Raji (cell line): ENCODE measurements around the gene NYAP2.

Experiments used
- POLR2A ChIP-seq: IDR thresholded peaks from 2 replicates; pipeline ENCODE4 v1.6.1; 2011; ENCODE audit warnings: low read depth, low read length, control low read depth; ENCODE audit not compliant: insufficient read depth

The NYAP2 gene

GRCh38 chr2:225556461-225556860 is 157.0 kb downstream of the NYAP2 start:
- no peak for TF ChIP-seq POLR2A

DNA sequence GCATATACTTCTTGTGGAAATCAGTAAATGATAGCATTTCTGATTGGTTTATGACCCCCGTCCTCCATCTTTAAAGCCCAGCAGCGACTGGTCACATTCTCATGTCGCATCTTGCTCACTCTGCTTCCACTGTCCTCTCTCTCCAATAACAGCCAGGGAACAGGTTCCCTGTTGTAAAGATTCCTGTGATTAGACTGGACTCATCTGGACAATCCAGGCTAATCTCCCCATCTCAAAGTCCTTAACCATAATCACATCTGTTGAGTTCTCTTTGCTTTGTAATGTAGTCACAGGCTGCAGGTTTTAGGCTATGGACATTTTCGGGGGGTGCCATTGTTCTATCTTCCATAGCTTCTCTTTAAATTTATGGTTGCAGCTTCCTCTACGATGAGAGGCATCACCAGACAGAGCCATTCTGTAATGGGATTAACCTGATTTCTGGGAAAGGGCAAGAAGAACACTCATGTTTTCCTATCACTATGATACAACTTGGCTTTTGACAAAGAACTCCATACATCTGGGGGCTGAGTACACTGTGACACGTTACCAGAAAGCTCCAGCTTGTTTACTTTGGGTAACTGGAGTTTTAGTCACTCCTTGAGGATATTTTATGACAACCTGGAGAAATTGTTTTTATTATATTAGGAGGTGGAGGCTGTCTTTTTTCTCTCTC is 159.0 kb downstream of the NYAP2 start:
- TF ChIP-seq POLR2A, result no peak

DNA sequence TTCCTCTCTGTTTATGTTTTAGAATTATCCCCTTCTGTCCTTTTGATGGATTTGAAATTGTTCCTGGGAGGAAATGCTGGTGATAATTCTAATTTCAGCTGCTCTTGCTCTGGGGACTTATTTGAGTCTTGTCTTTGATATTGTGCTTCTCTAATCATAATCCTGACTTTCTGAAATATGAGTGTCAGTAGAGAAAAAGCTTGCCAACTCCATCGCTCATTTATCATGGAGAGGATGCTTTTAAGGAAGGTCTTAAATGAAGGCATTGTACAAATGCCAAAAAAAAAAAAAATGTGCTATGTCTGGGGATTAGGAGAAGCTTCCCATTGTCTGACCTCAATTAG is 159.5 kb downstream of the NYAP2 start:
- TF ChIP-seq POLR2A, result no peak

GRCh38 chr2:225566798-225567197 is 167.3 kb downstream of the NYAP2 start:
- no peak for TF ChIP-seq POLR2A

- no peak for TF ChIP-seq POLR2A
These were observed 170.5 kb downstream of the NYAP2 start for GRCh38 chr2:225569995-225570394.

DNA sequence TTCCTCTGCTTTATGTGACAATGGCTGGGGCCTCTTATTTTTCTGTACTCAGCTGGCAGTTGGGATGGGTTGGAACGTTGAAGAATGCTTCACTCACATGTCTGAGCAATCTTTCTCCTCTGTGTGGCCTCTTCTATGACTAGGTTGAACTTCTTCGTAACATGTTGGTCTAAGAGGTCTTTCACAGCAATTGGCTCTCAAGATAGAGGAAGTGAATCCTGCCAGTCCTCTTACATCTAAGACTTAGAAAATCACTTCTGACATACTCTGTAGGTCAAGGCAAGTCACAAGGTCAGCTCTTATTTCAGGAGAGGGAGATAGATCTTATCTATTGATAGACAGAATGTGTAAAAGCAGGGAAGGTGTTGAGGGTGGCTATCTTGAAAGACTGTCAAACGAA is 174.1 kb downstream of the NYAP2 start:
- TF ChIP-seq POLR2A, result no peak

DNA sequence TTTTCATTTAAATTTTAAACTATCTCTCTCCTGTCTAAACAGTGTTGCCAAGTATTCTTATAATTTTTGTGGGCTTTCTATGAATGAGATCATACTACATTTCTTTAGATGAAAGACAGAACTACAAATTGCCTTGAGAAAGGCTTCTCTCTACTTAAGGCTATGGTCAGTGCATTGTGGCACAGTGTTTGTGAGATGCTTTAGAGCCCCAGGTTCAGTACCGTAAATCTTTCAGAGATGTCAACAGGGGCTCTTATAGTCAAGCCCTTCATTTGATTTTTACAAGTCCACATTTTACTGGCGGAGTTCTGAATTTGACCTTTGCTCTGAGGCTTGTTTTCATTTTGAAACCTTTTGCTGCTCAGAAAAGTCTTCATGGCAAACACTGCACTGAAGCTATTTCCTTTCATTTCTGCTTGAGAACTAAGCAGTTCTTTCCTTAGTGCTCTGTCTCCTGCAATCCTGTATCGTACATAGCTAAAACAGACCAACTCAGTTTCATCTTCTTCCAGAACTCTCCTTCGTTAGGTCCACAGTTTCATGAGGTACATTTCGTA is 175.2 kb downstream of the NYAP2 start:
- no peak for TF ChIP-seq POLR2A

- no peak for TF ChIP-seq POLR2A
These were observed 181.6 kb downstream of the NYAP2 start for GRCh38 chr2:225581135-225581534.

DNA sequence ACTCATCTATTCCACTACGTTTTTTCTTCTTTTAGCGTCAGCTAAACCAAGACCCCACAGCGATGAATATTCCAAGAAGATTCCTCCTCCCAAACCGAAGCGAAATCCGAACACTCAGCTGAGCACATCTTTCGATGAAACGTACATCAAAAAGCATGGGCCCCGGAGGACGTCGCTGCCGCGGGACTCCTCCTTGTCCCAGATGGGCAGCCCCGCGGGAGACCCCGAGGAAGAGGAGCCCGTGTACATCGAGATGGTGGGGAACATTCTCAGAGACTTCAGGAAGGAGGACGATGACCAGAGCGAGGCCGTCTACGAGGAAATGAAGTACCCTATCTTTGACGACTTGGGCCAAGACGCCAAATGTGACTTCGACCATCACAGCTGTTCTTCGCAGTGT is 182.4 kb downstream of the NYAP2 start:
- no peak for TF ChIP-seq POLR2A

GRCh38 chr2:225582355-225583116 is 183.0 kb downstream of the NYAP2 start:
- TF ChIP-seq POLR2A, result no peak

DNA sequence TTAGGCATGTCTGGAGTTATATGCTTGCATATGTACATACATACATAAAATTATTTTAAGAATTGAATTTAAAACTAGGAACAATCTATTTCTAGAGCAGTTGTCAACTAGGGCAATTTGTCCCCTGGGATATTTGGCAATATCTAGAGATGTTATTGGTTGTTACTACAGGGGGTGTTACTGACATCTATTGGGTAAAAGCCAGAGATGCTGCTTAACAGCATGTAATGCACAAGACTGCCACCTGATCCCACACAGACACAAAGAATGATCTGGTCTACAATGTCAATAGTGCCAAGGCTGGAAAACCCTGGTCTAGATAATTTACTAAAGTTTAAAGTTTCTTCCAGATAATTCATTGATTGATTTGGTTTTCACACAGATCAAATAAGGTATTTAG is 185.3 kb downstream of the NYAP2 start:
- no peak for TF ChIP-seq POLR2A

DNA sequence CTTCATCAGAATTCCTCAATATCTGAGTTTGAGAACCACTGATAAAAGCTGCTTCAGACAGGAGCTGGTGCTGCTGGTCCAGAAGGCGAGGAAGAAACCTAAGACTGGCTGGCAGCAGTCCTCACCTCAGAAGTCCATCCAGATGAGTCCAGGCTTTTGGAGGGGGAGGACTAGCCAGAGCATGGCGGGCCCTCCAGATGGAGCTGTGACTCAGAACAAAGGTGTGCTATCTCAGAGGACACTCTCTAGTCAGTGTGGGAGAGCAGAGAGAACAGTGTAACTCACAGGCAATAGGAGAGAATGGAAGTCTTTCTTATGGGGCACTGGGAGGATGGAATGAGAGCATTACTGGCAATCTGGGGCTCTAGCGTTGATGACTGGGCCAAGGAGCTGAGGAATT is 191.4 kb downstream of the NYAP2 start:
- TF ChIP-seq POLR2A, result no peak

DNA sequence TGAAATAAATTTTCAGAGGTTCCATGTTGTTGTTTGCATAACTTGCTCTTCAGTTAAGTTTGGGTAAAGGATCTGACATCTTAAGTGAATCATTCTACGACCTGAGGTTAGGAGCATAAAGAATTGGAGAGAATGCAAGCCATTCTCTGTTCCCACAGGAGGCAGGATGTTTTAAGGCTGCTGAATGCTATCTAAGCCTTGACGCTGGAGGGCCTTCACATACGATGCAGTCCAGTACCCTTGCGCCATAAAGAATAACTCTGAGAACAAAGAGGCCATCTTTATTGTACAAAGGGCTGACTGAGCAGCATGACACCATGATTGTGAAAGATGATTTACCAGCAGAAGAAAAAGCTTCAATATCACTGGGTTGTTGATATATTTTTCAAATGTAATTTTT is 198.4 kb downstream of the NYAP2 start:
- no peak for TF ChIP-seq POLR2A

DNA sequence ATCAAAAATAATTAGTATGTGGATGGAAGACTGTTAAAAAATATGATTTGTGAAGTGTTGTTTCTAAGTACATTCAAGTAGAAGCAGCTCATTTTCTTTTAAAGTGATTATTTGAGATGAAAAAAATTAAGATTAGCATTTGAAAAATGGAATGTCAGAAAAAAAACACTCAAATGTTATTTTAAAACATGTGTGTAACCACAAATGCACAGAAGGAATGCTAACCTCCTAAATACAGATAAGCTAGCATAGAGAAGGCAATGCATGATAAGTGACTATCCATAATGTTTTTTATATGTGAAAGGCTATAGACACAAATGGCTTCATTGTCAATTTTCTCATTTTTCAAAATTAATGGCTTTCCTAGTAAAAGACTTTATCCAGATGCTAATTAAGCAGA is 198.9 kb downstream of the NYAP2 start:
- TF ChIP-seq POLR2A, result no peak

GRCh38 chr2:225598897-225599296 is 199.4 kb downstream of the NYAP2 start:
- TF ChIP-seq POLR2A, result no peak

DNA sequence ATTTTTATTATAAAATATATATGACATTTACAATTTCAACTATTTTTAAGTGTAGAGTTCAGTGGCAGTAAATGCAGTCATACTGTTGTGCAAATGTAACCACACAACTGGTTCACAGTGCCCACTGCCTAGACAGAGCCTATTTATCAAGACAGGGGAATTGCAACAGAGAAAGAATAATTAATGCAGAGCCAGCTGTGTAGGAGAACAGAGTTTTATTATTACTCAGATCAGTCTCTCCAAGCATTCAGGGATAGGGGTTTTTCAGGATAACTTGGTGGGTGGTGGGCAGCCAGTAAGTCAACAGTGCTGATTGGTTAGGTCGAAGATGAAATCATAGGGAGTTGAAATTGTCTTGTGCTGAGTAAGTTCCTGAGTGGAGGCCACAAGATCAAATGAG is 200.3 kb downstream of the NYAP2 start:
- no peak for TF ChIP-seq POLR2A
